GM19351 (cell line): ENCODE measurements around the gene ACTR8.

Experiments
- ATAC-seq: cut with Tn5 transposase; IDR thresholded peaks from one replicate; pipeline ENCODE4 v1.9.1; 2021; ENCODE audit warnings: mild to moderate bottlenecking, moderate library complexity; ENCODE audit not compliant: unreplicated experiment

The ACTR8 gene

GRCh38 chr3:53817809-53818208, 64.1 kb downstream of the ACTR8 start:
- no peak for ATAC-seq

- no peak for ATAC-seq
These were observed 64.7 kb downstream of the ACTR8 start for GRCh38 chr3:53817211-53817610.
